HG02623 (cell line): Measurements from ENCODE around the gene NOC4L.
"Not testable (repeated sequence)": the region's sequence is repeated elsewhere in the genome, so short reads cannot be mapped to it uniquely, and the experiment has no call there.

Experiments
- ATAC-seq: cut with Tn5 transposase; IDR thresholded peaks from one replicate; pipeline ENCODE4 v1.9.1; 2021; ENCODE audit warnings: moderate library complexity; ENCODE audit not compliant: unreplicated experiment

Gene NOC4L

DNA sequence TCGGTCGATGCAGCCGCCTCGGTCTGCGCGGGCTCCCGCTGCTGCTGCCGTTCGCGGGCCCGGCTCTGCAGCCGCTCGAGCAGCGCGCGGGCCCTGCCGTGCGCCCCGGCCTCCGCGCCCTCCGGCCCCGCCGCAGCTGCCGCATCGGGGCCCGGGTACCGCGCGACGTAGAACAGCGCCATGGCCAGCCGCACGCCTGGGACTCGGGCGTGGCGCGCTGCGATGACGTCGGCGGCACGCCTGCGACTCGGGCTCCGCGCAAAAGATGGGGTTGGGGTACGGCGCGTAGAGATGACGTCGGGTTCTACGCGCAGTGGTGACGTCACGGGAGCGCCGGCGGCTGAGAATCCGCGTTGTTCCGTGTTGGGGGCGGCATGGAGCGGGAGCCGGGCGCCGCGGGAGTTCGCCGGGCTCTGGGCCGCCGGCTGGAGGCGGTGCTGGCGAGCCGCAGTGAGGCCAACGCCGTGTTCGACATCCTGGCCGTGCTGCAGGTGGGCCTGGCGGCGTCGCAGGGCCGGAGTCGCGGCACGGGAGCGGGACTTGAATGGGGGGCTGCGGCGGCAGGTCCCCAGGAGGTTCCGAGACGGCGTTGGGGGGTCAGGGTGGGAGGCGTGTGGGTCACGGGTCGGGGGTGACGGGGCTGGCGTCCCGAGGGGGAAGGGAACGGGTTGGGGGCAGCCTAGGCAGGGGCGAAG lies at the start of gene NOC4L, which contains the start of gene DDX51:
Gene NOC4L (plus strand): TSS at position 343 of the 695 bp plus-strand sequence. CDS start 32 bp downstream, at position 375.
Gene DDX51 (minus strand): TSS at position 205 of the 695 bp plus-strand sequence. CDS start 23 bp downstream, at position 182.
- peak; percentile 87 for ATAC-seq

DNA sequence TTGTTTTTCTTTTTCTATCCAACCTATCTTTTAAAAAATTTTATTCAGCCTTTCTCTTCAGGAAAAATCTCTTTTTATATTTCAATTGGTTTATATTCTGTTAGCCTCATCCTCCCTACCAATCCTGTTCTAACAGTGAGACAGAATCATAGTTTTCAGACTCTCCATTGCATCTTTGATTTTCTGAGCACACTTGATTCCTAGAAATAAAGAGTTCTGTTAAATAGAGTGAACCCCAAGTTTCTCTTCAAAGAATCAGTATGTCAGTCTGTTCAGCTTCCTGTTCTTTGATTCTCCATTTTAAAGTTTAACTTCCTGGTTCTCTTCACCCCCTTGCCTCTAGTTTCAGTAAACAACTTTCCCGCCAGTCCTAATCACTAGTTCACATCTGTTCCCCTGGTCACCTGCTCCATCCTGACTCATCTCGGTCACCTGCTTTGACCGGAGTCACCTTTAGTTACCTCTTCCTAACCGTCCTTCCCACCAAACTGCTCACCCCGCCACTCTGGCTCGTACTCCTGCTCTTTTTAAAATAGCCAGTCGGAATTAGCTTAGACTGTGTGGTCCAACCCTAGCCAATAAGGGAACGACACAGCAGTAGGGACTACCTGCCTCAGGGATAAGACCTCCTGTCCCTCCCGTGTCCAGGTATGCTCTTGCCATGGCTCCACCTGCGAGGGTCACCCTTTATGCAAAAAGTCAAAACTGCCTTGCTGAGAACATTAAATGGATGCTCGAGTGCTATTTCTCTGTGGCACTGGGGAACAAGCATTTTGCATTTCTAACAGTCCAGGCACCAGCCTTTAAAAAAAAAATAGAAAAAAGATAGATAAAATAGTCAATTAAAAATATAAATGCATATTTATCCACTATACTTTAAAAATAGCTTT lies 48.5 kb upstream of the NOC4L start:
- no peak for ATAC-seq

DNA sequence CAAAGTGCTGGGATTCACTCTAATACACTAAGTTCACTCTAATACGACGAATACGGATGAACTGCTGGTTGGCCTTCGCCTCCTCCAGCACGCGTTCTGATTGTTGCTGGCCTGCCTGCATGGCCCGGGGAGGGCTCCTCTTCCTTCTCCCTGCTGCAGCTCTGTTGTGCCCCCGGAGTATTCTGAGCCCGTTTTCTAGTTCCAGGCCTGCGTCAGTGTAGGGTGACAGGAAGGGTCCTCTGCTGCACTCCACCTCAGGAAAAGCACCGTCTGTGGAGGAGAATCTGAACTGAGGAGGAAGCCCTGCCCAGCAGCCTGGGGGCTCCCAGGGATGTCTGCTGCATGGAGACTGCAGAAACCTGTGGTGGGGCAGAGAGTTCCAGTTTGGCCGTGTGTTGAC lies 44.5 kb upstream of the NOC4L start:
- ATAC-seq = no peak

DNA sequence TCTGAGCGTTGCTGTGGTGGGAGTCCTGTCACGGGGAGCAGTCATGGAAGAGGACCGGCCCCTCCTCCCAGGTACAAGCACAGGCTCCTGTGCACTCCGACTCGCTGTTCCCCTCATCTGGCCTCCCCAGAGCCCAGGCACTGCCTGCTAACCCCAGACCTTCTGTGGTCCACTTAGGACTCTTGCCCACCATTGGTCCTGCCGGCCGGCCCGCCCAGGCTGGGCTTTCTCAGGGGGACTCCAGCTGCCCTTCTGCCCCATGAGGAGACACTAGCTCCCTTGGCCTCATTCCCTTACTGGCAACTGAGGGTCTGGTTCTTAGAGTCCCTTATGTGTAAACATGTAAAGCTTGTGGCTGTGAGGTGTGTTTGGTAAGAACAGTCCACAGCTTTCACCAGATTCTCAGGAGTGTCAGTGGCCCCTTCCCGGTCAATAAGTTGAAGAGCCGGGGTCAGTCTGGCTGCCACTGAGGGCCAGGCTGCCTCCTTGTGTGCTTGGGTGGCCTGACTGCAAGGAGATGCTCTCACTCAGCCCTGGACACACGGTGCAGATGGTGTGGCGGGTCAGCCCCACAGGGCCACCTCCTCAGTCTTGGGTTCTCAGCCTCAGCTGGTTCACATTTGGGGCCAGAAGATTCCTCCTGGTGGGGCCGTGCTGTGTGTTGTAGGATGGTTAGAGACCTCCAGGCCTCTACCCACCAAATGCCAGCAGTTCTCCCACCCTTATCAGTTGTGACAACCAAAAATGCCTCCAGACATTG lies 43.8 kb upstream of the NOC4L start:
- no peak for ATAC-seq

DNA sequence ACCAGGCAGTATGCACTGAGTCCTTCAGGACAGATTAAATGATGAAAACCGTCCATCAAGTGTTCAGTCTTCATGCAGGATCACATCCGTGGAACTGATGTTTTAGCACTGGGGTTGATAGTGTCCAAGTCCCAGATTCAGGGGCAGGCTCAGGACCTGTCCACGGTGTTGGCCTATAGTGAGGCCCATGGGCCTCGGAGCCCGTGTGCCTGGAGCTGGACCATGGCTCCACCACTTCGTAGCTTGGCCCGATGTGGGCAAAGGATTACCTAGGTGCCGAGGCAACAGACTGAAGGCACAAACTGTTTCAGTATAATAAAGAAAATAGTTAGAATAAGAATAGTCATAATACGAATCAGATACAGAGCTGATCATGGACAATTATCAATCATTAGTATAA lies 42.0 kb upstream of the NOC4L start:
- ATAC-seq = no peak

DNA sequence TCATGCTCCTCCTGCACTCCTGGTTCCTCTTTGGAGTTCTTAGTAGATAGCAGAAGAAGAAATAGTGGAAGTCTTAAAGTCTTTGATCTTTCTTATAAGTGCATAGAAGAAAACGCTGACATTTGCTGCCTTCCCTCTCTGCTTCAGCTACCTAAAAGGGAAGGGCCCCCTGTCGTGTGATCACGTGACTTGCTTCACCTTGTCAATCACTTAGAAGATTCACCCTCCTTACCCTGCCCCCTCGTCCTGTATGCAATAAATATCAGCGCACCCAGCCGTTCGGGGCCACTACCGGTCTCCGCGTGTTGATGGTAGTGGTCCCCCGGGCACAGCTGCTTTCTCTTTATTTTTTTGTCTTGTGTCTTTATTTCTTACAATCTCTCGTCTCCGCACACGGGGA lies 41.2 kb upstream of the NOC4L start:
- ATAC-seq = not testable (repeated sequence)

DNA sequence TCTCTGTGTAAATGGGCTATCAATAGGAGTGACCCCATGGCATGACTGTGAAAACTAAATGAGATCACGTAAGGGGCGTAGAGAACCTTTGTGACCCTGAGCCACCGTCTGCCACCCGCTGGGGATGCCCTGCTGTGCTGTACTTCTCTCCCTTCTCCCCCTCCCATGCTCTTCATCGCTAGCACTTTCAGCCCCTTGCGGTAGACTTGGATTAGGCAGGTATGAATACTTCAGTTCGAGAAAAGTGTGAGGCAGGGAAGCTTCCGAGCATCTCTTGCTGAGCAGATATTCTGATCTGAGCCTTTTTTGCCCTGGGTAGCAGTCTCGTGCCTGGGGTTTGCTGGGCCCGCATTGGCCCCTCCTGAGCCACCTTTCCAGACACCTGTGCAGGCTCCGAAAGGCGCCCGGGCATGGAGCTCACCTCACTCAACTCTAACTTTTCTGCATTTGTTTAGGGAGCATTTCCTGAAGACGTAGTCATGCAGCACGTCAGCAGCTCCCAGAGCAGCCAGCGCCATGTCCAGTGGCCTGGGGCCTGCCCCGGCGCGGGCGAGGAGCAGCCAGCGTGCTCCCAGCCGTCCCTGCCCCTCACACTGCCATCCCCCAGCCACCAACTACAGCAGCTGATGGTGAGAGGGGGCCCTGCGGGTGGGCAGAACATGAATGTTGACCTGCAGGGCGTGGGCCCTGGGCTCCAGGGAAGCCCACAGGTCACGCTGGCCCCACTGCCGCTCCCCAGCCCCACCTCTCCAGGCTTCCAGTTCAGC lies 40.5 kb upstream of the NOC4L start:
- no peak for ATAC-seq

DNA sequence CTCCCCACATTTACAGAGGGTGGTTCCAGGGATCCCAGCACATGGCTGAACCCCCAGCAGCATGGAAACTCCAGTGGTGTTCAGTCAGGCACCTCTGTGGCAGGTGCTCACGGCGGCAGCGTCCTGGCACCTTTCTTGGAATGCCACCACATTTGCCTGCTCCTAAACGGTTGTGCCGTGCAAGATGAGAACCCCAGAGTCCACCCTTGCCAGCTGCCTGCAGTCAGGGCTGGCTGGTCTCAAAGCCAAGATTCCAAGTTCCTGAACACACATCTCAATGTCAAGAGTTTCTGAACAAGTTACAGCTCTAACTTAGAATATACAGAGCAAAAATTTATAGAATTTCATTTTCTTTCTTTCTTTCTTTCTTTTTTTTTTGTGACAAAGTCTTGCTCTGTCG lies 38.8 kb upstream of the NOC4L start:
- ATAC-seq = no peak

DNA sequence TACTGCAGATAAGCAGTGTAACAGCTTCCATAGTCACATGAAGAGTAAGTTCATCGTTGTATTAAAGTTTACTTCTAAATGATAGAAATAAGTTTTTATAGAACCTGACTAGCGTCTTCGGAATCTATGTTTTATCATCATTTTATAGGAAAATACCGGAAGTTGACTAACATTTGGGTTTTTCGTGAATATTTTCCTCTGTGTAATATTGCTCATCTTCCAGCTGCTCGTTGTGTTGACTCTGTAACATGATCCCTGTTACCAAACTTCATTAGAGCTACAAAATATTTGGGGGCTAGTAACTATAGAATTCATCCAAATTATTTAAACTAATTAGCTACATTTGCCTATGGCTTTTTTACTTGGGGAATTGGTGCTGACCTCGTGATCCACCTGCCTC lies 37.3 kb upstream of the NOC4L start:
- no peak for ATAC-seq

DNA sequence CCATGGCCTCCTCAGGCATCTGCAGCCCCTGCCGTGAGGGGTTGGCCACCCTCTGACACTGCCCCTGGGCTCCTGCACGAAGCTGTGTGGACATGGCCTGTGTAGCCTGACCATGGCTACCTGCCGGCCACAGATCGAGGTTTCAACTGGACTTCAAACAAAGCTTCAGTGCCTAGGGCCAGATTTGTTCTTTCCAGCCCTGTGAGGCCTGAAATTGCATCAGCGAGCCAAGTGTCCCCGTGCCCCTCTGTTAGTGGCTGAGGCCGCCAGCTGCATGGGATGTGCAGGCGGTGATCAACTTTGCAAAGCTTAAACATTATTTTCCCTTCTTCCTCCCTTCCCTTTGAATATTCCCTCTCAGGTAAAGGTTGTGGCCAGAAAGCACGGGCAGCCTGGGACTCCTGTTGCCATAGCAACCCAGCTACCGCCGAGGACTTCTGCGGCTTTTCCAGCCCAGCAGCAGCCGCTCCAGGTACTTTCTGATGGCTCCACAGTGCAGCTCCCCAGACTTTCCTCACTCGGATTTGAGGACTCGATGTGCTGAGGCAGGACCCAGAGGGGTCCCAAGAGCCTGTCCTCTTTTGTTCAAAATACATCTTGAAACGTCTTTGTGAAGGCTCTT lies 35.9 kb upstream of the NOC4L start:
- no peak for ATAC-seq

DNA sequence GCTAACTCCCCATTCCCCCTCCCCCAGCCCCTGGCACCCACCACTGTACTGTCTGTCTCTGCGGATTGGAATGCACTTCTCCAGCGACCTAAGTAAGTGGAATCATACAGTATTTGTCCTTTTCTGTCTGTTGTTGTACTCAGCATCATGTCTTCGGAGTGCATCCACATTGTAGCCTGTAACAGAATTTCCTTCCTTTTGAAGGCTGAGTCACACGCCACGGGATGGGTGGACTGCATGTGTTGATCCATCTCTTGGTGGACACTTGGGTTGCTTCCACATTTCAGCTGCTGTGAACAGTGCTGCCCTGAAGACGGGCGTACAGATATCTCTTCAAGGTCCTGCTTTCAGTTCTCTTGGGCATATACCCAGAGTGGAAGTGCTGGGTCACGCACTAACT lies 34.5 kb upstream of the NOC4L start:
- no peak for ATAC-seq

DNA sequence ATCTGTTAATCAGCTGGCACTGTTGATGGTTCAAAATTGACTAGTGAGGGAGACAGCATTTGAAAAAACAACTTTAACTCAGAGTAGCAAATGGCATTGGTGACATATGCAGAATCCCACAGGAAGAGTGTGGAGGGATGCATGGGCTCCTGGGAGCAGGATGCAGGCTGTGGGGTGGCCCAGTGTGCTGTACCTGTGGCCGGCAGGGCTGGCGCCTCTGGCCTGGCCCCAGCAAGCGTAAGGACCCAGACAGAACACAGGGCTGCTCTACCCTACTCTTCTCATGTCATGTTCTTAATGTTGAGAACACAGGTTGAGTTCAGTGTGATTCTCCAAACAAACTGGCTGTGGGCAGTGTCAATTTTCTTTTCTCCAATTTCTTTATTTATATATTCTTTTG lies 33.6 kb upstream of the NOC4L start:
- ATAC-seq = no peak

DNA sequence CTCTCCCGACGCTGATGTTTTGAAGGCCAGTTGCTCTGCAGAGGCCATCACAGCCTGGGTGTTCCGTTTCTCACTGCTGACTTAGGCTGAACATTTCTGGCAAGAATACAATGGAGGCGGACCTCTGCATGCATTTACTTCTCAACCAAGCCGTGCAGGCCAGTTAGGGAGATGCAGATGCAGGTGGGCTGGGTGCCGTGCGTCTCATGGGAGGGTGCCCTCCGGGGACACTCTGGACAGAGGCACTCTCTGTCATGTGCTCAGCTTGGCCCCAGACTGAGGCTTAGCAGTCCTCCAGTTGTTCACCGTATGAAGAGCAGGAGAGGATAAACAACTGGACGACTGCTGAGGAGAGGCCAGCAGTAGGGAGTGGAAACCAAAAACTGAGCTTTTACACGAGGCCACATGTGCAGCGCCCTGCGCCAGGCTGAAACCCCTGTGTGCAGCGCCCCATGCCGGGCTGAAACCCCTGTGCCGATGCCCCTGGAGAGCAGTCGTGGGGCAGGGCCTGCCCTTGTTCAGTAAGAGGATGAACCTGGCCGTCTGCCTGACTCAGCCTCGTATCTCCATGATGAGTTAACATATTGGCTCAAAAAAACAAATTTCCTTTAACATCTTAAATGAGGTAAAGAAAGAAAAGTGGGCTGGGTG lies 32.5 kb upstream of the NOC4L start:
- ATAC-seq = no peak

DNA sequence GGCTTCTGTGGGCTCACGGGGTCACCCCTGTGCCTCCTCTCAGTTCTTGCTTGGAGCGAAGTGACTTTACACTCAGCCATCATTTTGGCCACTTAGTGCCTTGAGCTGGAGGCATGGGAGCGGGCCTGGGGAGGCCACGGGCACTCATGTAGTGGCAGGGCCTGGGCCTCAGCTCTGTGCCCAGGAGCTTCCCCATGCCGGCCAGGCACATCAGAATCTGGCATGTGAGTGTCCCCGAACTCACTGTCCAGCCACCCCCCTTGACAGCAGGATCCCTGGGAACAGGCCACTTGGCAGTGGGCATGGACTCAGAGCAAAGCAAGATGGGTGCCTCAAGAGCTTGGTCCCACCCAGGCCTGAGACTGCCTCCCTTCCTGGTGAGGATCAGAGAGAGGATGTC lies 29.6 kb upstream of the NOC4L start:
- ATAC-seq = no peak

DNA sequence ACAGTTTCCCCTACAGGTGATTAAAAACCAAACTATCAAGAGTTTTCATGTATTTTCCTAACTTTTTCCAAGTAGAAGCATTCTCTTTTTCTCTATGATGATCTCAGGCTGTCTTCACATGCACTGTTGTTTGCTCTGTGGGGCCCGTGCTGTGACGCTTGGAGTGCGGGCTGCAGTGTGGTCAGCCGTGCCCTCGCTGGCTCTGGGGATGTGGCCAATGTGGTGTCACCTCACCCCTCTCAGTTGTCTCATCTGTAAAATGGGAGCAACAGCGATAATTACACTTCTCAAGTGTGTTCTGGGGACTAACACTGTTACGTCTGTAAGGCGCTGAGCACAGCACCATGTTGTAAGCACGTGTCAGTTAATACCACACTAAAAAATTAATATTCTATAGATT lies 28.8 kb upstream of the NOC4L start:
- ATAC-seq = no peak

DNA sequence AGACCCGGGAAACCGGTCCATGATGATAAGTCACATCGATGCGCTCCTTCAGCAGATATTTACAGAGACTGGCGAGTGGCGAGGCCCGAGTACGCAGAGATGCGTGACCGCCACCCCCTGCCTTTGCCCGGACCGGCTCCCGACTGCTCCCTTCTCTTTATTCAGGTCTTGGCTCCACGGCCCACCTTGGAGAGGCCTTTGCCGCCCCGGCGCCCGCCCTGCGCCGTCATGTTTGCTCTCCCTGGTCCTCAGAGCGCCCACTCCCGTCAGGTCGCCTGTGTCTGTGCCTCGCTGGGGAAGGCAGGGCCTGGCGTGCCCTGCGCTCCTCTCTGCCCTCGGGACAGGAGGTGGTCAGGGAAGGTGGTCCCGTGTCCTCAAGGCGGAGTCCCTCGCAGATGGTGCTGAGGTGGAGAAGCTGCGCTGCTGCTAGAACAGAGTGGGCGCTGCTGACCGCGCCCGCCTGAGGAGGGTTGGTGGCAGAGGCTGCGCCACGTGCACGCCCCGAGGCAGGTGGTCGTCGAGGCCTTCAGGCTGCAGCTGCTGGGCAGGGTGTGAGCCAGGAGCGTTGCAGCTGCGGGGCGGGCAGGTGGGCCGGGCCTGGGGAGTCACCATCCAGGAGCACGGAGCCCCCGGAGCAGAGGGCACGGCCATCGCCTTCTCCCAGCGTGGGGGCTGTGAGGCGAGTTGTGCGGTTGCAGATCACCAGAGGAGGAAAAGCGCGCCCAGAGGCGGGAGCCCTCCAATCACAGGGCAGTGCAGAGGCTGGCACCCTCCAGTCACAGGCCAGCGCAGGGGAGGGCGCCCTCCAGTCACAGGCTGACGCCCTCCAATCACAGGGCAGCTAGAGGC lies 27.3 kb upstream of the NOC4L start:
- ATAC-seq = no peak

DNA sequence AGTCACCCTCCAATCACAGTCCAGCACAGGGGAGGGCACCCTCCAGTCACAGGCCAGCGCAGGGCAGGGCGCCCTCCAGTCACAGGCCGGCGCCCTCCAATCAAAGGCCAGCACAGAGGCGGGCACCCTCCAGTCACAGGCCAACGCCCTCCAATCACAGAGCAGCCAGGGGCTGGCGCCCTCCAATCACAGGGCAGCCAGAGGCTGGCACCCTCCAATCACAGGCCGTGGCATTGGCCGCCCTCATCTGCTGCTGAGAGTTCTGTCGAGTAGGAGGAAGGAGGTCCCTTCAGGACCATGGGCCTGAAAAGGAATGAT lies 26.7 kb upstream of the NOC4L start:
- no peak for ATAC-seq

DNA sequence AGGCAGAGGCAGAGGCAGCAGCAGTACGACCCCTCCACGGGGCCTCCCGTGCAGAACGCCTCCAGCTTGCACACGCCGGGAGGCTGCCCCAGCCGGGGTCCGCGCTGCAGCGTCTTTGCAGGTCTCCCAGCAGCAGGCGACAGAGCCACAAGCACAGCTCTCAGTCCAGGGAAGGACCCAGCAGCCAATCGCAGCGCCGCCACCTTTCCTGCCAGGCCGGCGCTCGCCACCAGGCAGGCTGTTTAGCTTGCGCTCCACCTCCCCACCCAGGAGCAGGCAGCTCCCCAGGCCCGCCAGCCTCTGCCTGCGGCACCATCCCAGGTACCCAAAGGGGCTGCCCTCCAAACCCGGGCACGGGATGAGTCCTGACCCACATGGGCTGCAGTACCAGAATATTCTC lies 25.4 kb upstream of the NOC4L start:
- no peak for ATAC-seq

DNA sequence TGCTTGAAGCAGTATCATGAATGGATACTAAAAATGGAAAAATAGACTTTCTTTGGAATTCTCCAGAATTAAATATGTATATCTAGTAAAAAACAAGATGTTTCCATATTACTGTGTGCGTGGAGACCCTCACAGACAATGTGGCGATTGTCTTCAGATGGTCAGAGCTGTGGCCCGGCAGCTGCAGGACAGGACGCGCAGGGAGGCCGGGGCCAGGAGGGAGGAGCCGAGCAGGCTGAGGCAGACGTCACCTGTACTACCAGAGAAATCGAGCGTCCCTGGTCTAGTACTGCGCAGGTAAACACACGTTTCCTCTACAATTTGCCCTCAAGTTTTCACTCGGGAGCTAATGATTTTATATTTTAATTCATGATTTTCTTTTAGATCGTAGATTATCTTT lies 23.0 kb upstream of the NOC4L start:
- no peak for ATAC-seq
